Neuronal stem cell (in vitro differentiated cells): ENCODE results near the gene FAM98C.

ENCODE experiments used
- DNase-seq: peaks from one replicate; pipeline ENCODE4 v3.0.0-alpha.2; 2013; ENCODE audit warnings: low spot score
- H2AFZ ChIP-seq: one replicate; pipeline ENCODE4 v1.6.1; 2013; ENCODE audit warnings: mild to moderate bottlenecking, low read length, inconsistent platforms
- H2AK5ac ChIP-seq: 2 replicates; pipeline ENCODE4 v1.6.1; 2013; ENCODE audit warnings: low read depth, mild to moderate bottlenecking, inconsistent platforms, low read length, moderate library complexity, mixed read lengths
- H2BK120ac ChIP-seq: 2 replicates; pipeline ENCODE4 v1.6.1; 2013; ENCODE audit warnings: low read depth, mild to moderate bottlenecking, inconsistent platforms, low read length, moderate library complexity, mixed read lengths
- H2BK12ac ChIP-seq: one replicate; pipeline ENCODE4 v1.6.1; 2013; ENCODE audit warnings: low read length, inconsistent platforms
- H2BK15ac ChIP-seq: 2 replicates; pipeline ENCODE4 v1.6.1; 2013; ENCODE audit warnings: mild to moderate bottlenecking, low read length, inconsistent platforms, mixed read lengths
- H2BK5ac ChIP-seq: one replicate; pipeline ENCODE4 v1.6.1; 2013; ENCODE audit warnings: inconsistent platforms, mild to moderate bottlenecking, low read length, moderate library complexity
- H3K14ac ChIP-seq: one replicate; pipeline ENCODE4 v1.6.1; 2013; ENCODE audit warnings: low read length, inconsistent platforms
- H3K18ac ChIP-seq: 2 replicates; pipeline ENCODE4 v1.6.1; 2013; ENCODE audit warnings: low read length, inconsistent platforms
- H3K23ac ChIP-seq: 2 replicates; pipeline ENCODE4 v1.6.1; 2013; ENCODE audit warnings: low read depth, mild to moderate bottlenecking, mixed read lengths, low read length, inconsistent platforms; ENCODE audit not compliant: poor library complexity
- H3K27ac ChIP-seq: replicated peaks from 3 replicates; pipeline ENCODE4 v1.5.1; 2013; ENCODE audit warnings: low read length, inconsistent platforms
- H3K27me3 ChIP-seq, 3 experiments: 2 replicates each; pipeline ENCODE4 v1.6.1; 2013; ENCODE audit warnings: low read length in 3 of 3, mild to moderate bottlenecking in 2 of 3, inconsistent platforms in 1 of 3, low read depth in 1 of 3, mixed read lengths in 1 of 3, moderate library complexity in 1 of 3; ENCODE audit not compliant: control insufficient read depth in 3 of 3, insufficient read depth in 3 of 3
- H3K36me3 ChIP-seq, 2 donors: replicated peaks in 1 of 2; 2 replicates each; pipeline ENCODE4 v1.6.1; 2013; ENCODE audit warnings: low read length in 2 of 2; ENCODE audit not compliant: control insufficient read depth in 2 of 2, insufficient read depth in 2 of 2
- H3K4ac ChIP-seq: 2 replicates; pipeline ENCODE4 v1.6.1; 2013; ENCODE audit warnings: inconsistent platforms, mild to moderate bottlenecking, low read length, moderate library complexity
- H3K4me1 ChIP-seq, 2 donors: 1 replicate in 1 of 2; 2 replicates in 1 of 2; pipeline ENCODE4 v1.6.1; 2013; ENCODE audit warnings: low read length in 2 of 2, low read depth in 1 of 2; ENCODE audit not compliant: control insufficient read depth in 2 of 2, insufficient read depth in 1 of 2
- H3K4me2 ChIP-seq: one replicate; pipeline ENCODE4 v1.6.1; 2013; ENCODE audit warnings: mild to moderate bottlenecking, low read length, inconsistent platforms; ENCODE audit not compliant: insufficient read depth, poor library complexity, severe bottlenecking
- H3K4me3 ChIP-seq, 2 donors: 2 replicates each; pipeline ENCODE4 v1.5.1; 2013; ENCODE audit warnings: low read length in 2 of 2, mild to moderate bottlenecking in 2 of 2, inconsistent platforms in 1 of 2, moderate library complexity in 1 of 2
- H3K79me1 ChIP-seq: one replicate; pipeline ENCODE4 v1.6.1; 2013; ENCODE audit warnings: low read depth, mild to moderate bottlenecking, inconsistent platforms, low read length, moderate library complexity
- H3K9ac ChIP-seq: one replicate; pipeline ENCODE4 v1.6.1; 2013; ENCODE audit warnings: mild to moderate bottlenecking, low read depth, low read length, inconsistent platforms; ENCODE audit not compliant: poor library complexity
- H3K9me3 ChIP-seq, 2 donors: replicated peaks in 1 of 2; 2 replicates each; pipeline versions ENCODE3 to v1.6.1; 2013; ENCODE audit warnings: low read length in 2 of 2, mild to moderate bottlenecking in 2 of 2, inconsistent platforms in 1 of 2, low read depth in 1 of 2, mixed read lengths in 1 of 2, moderate library complexity in 1 of 2; ENCODE audit not compliant: control insufficient read depth in 2 of 2, insufficient read depth in 1 of 2
- H4K8ac ChIP-seq: one replicate; pipeline ENCODE4 v1.6.1; 2013; ENCODE audit warnings: low read depth, mild to moderate bottlenecking, inconsistent platforms, low read length, moderate library complexity
- H4K91ac ChIP-seq: one replicate; pipeline ENCODE4 v1.6.1; 2013; ENCODE audit warnings: low read length, low read depth, mild to moderate bottlenecking, inconsistent platforms; ENCODE audit not compliant: poor library complexity
- WGBS, 2 donors: extraction: QIAGEN DNeasy Blood & Tissue Kit; methylation state at CpG; one replicate each; pipeline ENCODE4 v1.1.7; 2013; ENCODE audit warnings: missing lambda C conversion rate in 2 of 2, mixed read lengths in 1 of 2; ENCODE audit not compliant: insufficient read length in 2 of 2, insufficient replicate concordance in 1 of 2; ENCODE audit errors: extremely low coverage in 2 of 2; 5-methylcytosine and 5-hydroxymethylcytosine counted together

Gene FAM98C

DNA sequence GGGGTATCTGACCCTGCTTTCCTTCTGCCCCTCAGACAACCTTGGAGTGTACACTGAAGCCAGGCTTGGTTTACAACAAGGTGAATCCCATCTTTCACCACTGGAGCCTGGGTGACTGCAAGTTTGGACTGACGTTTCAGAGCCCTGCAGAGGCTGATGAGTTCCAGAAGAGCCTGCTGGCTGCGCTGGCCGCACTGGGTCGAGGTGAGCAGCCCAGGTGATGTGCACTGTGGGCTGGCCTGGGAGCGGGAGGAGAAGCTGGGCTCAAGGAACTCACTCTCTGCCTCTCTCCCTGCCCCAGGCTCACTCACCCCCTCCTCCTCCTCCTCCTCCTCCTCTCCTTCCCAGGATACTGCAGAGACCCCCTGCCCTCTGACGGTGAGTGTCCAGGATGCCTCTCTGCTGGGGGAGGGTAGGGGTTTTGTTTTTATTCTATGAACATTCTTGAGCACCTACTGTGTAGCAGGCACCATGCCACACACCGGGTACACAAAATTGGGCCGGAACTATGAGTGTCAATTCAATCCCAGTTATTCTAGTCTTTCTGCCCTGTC is 10.9 kb upstream of the FAM98C start:
- Histone ChIP-seq H3K14ac (no peak overlapping the region), H3K36me3 (peaks cover 20 to 51% of the 10 kb centered on the region in 2 donors), H2BK15ac (no peak overlapping the region), H4K8ac (peak overlapping the region; percentile 26), H3K4me2 (no peak overlapping the region), H2BK120ac (no peak overlapping the region), H3K27me3 (no peaks in the 10 kb centered on the region), H2BK12ac (no peak overlapping the region), H4K91ac (no peak overlapping the region), H3K18ac (no peak overlapping the region), H3K9ac (no peak overlapping the region), H3K27ac (no peak overlapping the region), H3K4me3 (no peak overlapping the region), H2AK5ac (no peak overlapping the region), H3K9me3 (peaks cover 0 to 4% of the 10 kb centered on the region in 2 donors), H2AFZ (no peak overlapping the region), H3K4me1 (peaks cover 8 to 10% of the 10 kb centered on the region in 2 donors), H3K79me1 (peaks cover 5% of the 10 kb centered on the region), H3K23ac (peak overlapping the region; percentile 39), H2BK5ac (no peak overlapping the region), H3K4ac (no peak overlapping the region)
- DNase-seq, result no peak
- no CpG with 5 or more reads among the region's 8 CpGs for WGBS, 2 donors

DNA sequence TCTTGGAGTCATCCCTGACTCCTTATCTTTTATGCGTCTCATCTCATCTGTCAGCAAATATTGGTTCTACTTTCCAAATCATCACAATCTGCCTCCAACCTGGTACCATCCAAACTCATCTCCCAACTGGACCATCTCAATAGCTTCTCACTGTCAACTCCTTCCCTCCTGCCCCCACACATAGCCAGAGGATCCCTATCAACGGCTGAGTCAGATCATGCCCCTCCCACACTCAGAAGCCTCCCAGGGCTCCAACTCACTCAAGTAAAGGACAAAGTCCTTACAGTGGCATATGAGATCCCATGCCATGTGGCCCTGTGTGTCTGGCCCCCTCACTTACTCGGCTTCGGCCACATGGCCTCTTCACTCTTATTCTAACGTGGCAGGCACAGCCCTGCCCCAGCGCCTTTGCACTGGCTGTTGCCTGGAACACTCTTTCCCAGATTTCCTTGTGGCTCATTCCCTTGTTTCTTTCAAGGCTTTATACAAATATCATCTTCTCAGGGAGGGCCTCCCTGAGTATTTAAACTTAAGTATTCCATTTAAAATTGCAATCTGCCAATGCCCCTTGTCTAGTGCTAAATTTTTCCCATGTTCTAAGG is 10.1 kb upstream of the FAM98C start:
- H3K9me3 ChIP-seq, result peaks cover 0 to 4% of the 10 kb centered on the region in 2 donors
- no peak overlapping the region for H2AK5ac ChIP-seq
- no peak overlapping the region for H2BK120ac ChIP-seq
- H2BK5ac ChIP-seq, result no peak overlapping the region
- H2BK12ac ChIP-seq, result no peak overlapping the region
- DNase-seq, result no peak
- H4K91ac ChIP-seq, result no peak overlapping the region
- H3K79me1 ChIP-seq, result peaks cover 5% of the 10 kb centered on the region
- no peak overlapping the region for H3K23ac ChIP-seq
- H3K4me2 ChIP-seq, result no peak overlapping the region
- H3K27me3 ChIP-seq, result no peaks in the 10 kb centered on the region
- H2AFZ ChIP-seq, result no peak overlapping the region
- H3K36me3 ChIP-seq, result peaks cover 20 to 51% of the 10 kb centered on the region in 2 donors
- no peak overlapping the region for H3K14ac ChIP-seq
- H4K8ac ChIP-seq, result no peak overlapping the region
- peaks cover 6 to 8% of the 10 kb centered on the region in 2 donors for H3K4me1 ChIP-seq
- H2BK15ac ChIP-seq, result no peak overlapping the region
- WGBS, 2 donors, result no CpG with 5 or more reads among the region's 6 CpGs
- H3K4me3 ChIP-seq, result no peak overlapping the region
- H3K27ac ChIP-seq, result no peak overlapping the region
- H3K4ac ChIP-seq, result no peak overlapping the region
- H3K18ac ChIP-seq, result no peak overlapping the region
- H3K9ac ChIP-seq, result no peak overlapping the region

DNA sequence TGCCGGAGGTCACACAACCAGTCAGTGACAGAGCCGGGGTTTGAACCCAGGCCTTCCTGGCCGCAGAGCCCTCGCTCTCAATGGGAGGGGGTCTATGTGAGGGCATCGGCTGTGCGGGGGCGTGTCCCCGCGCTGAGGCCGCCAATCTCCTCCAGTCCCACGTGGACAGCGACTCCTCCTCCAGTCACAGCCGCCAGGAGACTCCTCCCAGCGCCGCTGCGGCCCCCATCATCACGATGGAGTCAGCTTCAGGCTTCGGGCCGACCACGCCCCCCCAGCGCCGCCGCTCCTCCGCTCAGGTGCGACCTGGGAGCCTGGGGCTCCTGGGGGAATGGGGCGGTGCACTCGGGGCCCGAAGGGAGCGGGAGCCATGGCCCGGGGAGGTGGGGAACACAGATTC is 8.4 kb upstream of the FAM98C start:
- Histone ChIP-seq H4K91ac (no peak overlapping the region), H3K4me2 (no peak overlapping the region), H2BK120ac (no peak overlapping the region), H3K9ac (no peak overlapping the region), H3K27me3 (no peaks in the 10 kb centered on the region), H3K23ac (peak overlapping the region; percentile 49), H3K9me3 (peaks cover 0 to 4% of the 10 kb centered on the region in 2 donors), H2AFZ (no peak overlapping the region), H4K8ac (no peak overlapping the region), H3K14ac (no peak overlapping the region), H3K36me3 (peaks cover 20 to 51% of the 10 kb centered on the region in 2 donors), H3K4me1 (peaks cover 6 to 8% of the 10 kb centered on the region in 2 donors), H3K18ac (no peak overlapping the region), H3K4ac (no peak overlapping the region), H3K4me3 (no peak overlapping the region), H2BK15ac (no peak overlapping the region), H2BK5ac (no peak overlapping the region), H3K27ac (no peak overlapping the region), H3K79me1 (peaks cover 5% of the 10 kb centered on the region), H2BK12ac (no peak overlapping the region), H2AK5ac (no peak overlapping the region)
- no peak for DNase-seq
- no CpG with 5 or more reads among the region's 30 CpGs for WGBS, 2 donors

DNA sequence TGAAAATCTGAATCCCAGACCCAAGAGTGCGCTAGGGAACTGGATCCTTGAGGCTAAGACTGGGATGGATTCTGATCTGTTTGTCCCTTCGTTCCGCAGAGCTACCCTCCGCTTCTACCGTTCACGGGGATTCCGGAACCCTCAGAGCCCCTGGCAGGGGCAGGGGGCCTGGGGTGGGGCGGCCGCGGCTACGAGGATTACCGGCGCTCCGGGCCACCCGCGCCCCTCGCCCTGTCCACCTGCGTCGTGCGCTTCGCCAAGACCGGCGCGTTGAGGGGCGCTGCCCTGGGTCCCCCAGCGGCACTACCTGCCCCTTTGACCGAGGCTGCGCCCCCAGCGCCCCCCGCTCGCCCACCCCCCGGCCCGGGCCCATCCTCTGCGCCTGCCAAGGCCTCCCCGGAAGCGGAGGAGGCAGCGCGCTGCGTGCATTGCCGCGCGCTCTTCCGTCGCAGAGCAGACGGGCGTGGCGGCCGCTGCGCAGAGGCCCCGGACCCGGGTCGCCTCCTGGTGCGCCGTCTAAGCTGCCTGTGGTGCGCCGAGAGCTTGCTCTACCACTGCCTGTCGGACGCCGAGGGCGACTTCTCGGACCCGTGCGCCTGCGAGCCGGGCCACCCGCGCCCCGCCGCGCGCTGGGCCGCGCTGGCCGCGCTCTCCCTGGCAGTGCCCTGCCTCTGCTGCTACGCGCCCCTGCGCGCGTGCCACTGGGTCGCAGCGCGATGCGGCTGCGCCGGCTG is 7.3 kb upstream of the FAM98C start:
- Histone ChIP-seq H3K79me1 (peaks cover under 1% of the 10 kb centered on the region), H3K4me3 (no peak overlapping the region), H3K23ac (no peak overlapping the region), H3K36me3 (peaks cover 20 to 51% of the 10 kb centered on the region in 2 donors), H2BK5ac (no peak overlapping the region), H2BK12ac (no peak overlapping the region), H3K14ac (no peak overlapping the region), H3K4ac (no peak overlapping the region), H2BK120ac (no peak overlapping the region), H3K9ac (no peak overlapping the region), H4K91ac (no peak overlapping the region), H3K18ac (no peak overlapping the region), H3K9me3 (peaks cover 0 to 4% of the 10 kb centered on the region in 2 donors), H2AFZ (no peak overlapping the region), H2AK5ac (no peak overlapping the region), H3K27me3 (no peaks in the 10 kb centered on the region), H3K4me2 (no peak overlapping the region), H3K27ac (no peak overlapping the region), H2BK15ac (no peak overlapping the region), H4K8ac (no peak overlapping the region), H3K4me1 (peaks cover 0 to 2% of the 10 kb centered on the region in 2 donors)
- no peak for DNase-seq
- no CpG with 5 or more reads among the region's 86 CpGs for WGBS, 2 donors
